WTC11 (cell line): ENCODE data around the gene UMODL1. TPM values are rescaled to one million over a fixed set of nuclear protein-coding genes. Genes with fewer than 3 reads are reported as not detected.

Experiments used
- ATAC-seq: fragments of 200-7000 bp; cut with Tn5 transposase; 2 replicates; pipeline ENCODE4 v1.10.0; 2021; ENCODE audit warnings: mild to moderate bottlenecking, moderate library complexity
- CTCF ChIA-PET: fragments of 300-600 bp; sonication (Branson Sonifier 250); formaldehyde crosslinking; loops from one replicate; lab custom pipeline; 2021; ENCODE audit warnings: antibody characterized with exemption; lab: Charles Lee
- POLR2A ChIA-PET: fragments of 350-600 bp; sonication (Branson Sonifier 250); formaldehyde crosslinking; loops from one replicate; lab custom pipeline; 2021; ENCODE audit warnings: antibody characterized with exemption; lab: Charles Lee
- DNase-seq: peaks from one replicate; pipeline ENCODE4 v3.0.0; 2021; ENCODE audit warnings: low spot score
- H3K27ac Mint-ChIP-seq: 2 replicates; pipeline ENCODE4 v1.8.0; 2021; ENCODE audit warnings: mixed read lengths
- H3K27me3 Mint-ChIP-seq: 2 replicates; pipeline ENCODE4 v1.8.0; 2021; ENCODE audit warnings: low read depth, mild to moderate bottlenecking, moderate library complexity, mixed read lengths
- H3K36me3 Mint-ChIP-seq: 2 replicates; pipeline ENCODE4 v1.8.0; 2021; ENCODE audit warnings: mixed read lengths
- H3K4me1 Mint-ChIP-seq: 2 replicates; pipeline ENCODE4 v1.8.0; 2022; ENCODE audit warnings: mixed read lengths
- H3K4me3 Mint-ChIP-seq: 2 replicates; pipeline ENCODE4 v1.8.0; 2021; ENCODE audit warnings: mild to moderate bottlenecking, moderate library complexity, mixed read lengths
- H3K9me3 Mint-ChIP-seq: 2 replicates; pipeline ENCODE4 v1.8.0; 2021; ENCODE audit warnings: mixed read lengths
- CREM ChIP-seq: sonication (generic); formaldehyde crosslinking; IDR thresholded peaks from 2 replicates; pipeline ENCODE4 v1.8.1; 2022; ENCODE audit warnings: mild to moderate bottlenecking, missing genetic modification reagents, moderate library complexity
- CTCF ChIP-seq: fragments of 200-600 bp; IDR thresholded peaks from 2 replicates; pipeline ENCODE4 v1.8.0; 2022; ENCODE audit warnings: antibody characterized with exemption
- E2F5 ChIP-seq: sonication (generic); formaldehyde crosslinking; IDR thresholded peaks from 2 replicates; pipeline ENCODE4 v1.8.1; 2022; ENCODE audit warnings: mild to moderate bottlenecking, moderate library complexity, missing genetic modification reagents
- ETV6 ChIP-seq: sonication (generic); formaldehyde crosslinking; IDR thresholded peaks from 2 replicates; pipeline ENCODE4 v1.8.1; 2022; ENCODE audit warnings: mild to moderate bottlenecking, missing genetic modification reagents
- IRF2 ChIP-seq: sonication (generic); formaldehyde crosslinking; IDR thresholded peaks from 2 replicates; pipeline ENCODE4 v1.8.0; 2022; ENCODE audit warnings: low read depth, missing genetic modification reagents, borderline replicate concordance
- KAT7 ChIP-seq: sonication (generic); formaldehyde crosslinking; IDR thresholded peaks from 2 replicates; pipeline ENCODE4 v1.8.1; 2023; ENCODE audit warnings: missing genetic modification reagents, mild to moderate bottlenecking, borderline replicate concordance
- NFATC4 ChIP-seq: fragments of 250-450 bp; sonication (Bioruptor Pico); IDR thresholded peaks from 2 replicates; pipeline ENCODE4 v1.9.0; 2021; ENCODE audit warnings: mild to moderate bottlenecking
- NR2C2 ChIP-seq: sonication (generic); formaldehyde crosslinking; IDR thresholded peaks from 2 replicates; pipeline ENCODE4 v1.8.0; 2022; ENCODE audit warnings: mild to moderate bottlenecking, missing genetic modification reagents
- SMAD4 ChIP-seq: sonication (generic); formaldehyde crosslinking; IDR thresholded peaks from 2 replicates; pipeline ENCODE4 v1.8.0; 2022; ENCODE audit warnings: mild to moderate bottlenecking, missing genetic modification reagents
- TCF7 ChIP-seq: sonication (generic); formaldehyde crosslinking; IDR thresholded peaks from 2 replicates; pipeline ENCODE4 v1.8.0; 2022; ENCODE audit warnings: mild to moderate bottlenecking, low read depth, missing genetic modification reagents, moderate library complexity
- TP53 ChIP-seq: sonication (generic); formaldehyde crosslinking; IDR thresholded peaks from 2 replicates; pipeline ENCODE4 v1.8.1; 2023; ENCODE audit warnings: mild to moderate bottlenecking, missing genetic modification reagents
- ZMAT4 ChIP-seq: fragments of 250-450 bp; sonication (Bioruptor Pico); IDR thresholded peaks from 2 replicates; pipeline ENCODE4 v1.9.0; 2021; ENCODE audit warnings: mild to moderate bottlenecking
- ZNF121 ChIP-seq: sonication (generic); formaldehyde crosslinking; IDR thresholded peaks from 2 replicates; pipeline ENCODE4 v1.8.0; 2023; ENCODE audit warnings: missing genetic modification reagents
- ZNF317 ChIP-seq: sonication (generic); formaldehyde crosslinking; IDR thresholded peaks from 2 replicates; pipeline ENCODE4 v1.8.1; 2023; ENCODE audit warnings: low read depth, mild to moderate bottlenecking, moderate library complexity, missing genetic modification reagents, borderline replicate concordance
- ZNF423 ChIP-seq: fragments of 250-450 bp; sonication (Bioruptor Pico); IDR thresholded peaks from 2 replicates; pipeline ENCODE4 v2.1.2; 2022; ENCODE audit warnings: mild to moderate bottlenecking, moderate library complexity
- ZNF671 ChIP-seq: fragments of 250-450 bp; sonication (Bioruptor Pico); IDR thresholded peaks from 2 replicates; pipeline ENCODE4 v1.8.0; 2021; ENCODE audit warnings: mild to moderate bottlenecking
- total RNA-seq: library from RNA; stranded (reverse); gene quantifications from 3 replicates; pipeline ENCODE4 v1.2.3, GENCODE V29; 2021
- TF ChIP-seq, protein P1 (sequence below): sonication (generic); formaldehyde crosslinking; IDR thresholded peaks from 2 replicates; pipeline ENCODE4 v1.8.1; 2023; ENCODE audit warnings: mild to moderate bottlenecking, missing genetic modification reagents
- TF ChIP-seq, protein P2 (sequence below): sonication (generic); formaldehyde crosslinking; IDR thresholded peaks from 2 replicates; pipeline ENCODE4 v1.8.0; 2022; ENCODE audit warnings: mild to moderate bottlenecking, missing genetic modification reagents
- TF ChIP-seq, protein P3 (sequence below): sonication (generic); formaldehyde crosslinking; IDR thresholded peaks from 2 replicates; pipeline ENCODE4 v1.8.0; 2023; ENCODE audit warnings: missing genetic modification reagents, mild to moderate bottlenecking, borderline replicate concordance
- TF ChIP-seq, protein P4 (sequence below): sonication (generic); formaldehyde crosslinking; IDR thresholded peaks from 2 replicates; pipeline ENCODE4 v1.8.1; 2023; ENCODE audit warnings: mild to moderate bottlenecking, missing genetic modification reagents, borderline replicate concordance

Gene UMODL1
- total RNA-seq, 1 experiment from 2014 or later: not detected

DNA sequence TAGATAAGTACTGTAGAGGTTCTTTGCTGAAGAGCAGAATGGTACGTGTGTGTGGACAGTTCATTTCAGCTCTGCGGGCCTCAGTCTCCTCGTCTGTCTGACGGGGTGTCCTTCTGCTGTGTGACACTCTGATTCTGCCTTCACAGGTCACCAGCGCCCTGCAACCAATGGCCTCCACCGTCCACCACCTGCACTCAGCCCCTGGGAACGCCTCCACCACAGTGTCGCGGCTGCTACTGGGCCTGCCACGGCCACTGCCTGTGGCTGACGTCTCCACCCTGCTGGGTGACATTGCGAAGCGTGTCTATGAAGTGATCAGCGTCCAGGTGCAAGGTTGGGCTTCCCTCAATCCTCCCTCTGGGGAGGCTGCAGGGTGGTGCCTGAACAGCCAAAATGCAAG lies 17.0 kb downstream of the UMODL1 start (continued):
- TF ChIP-seq CREM: no peak

- peaks cover 6% of the 10 kb centered on the region for H3K27me3 Mint-ChIP-seq
- ATAC-seq (no peak), DNase-seq (no peak)
- ChIA-PET POLR2A (no interaction called here), CTCF (no interaction called here)
- no peaks in the 10 kb centered on the region for H3K36me3 Mint-ChIP-seq
- H3K4me1 Mint-ChIP-seq: peaks cover 12% of the 10 kb centered on the region
- H3K4me3 Mint-ChIP-seq: no peak overlapping the region
- TF ChIP-seq TP53 (CRISPR knock-in tag) (no peak), ZMAT4 (CRISPR knock-in tag) (no peak), ETV6 (CRISPR knock-in tag) (no peak), SMAD4 (CRISPR knock-in tag) (no peak), ZNF671 (CRISPR knock-in tag) (no peak), TCF7 (CRISPR knock-in tag) (no peak), ZNF317 (no peak), CTCF (no peak)
- TF ChIP-seq, protein P1, sequence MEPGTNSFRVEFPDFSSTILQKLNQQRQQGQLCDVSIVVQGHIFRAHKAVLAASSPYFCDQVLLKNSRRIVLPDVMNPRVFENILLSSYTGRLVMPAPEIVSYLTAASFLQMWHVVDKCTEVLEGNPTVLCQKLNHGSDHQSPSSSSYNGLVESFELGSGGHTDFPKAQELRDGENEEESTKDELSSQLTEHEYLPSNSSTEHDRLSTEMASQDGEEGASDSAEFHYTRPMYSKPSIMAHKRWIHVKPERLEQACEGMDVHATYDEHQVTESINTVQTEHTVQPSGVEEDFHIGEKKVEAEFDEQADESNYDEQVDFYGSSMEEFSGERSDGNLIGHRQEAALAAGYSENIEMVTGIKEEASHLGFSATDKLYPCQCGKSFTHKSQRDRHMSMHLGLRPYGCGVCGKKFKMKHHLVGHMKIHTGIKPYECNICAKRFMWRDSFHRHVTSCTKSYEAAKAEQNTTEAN (CRISPR knock-in tag): no peak
- TF ChIP-seq, protein P2, sequence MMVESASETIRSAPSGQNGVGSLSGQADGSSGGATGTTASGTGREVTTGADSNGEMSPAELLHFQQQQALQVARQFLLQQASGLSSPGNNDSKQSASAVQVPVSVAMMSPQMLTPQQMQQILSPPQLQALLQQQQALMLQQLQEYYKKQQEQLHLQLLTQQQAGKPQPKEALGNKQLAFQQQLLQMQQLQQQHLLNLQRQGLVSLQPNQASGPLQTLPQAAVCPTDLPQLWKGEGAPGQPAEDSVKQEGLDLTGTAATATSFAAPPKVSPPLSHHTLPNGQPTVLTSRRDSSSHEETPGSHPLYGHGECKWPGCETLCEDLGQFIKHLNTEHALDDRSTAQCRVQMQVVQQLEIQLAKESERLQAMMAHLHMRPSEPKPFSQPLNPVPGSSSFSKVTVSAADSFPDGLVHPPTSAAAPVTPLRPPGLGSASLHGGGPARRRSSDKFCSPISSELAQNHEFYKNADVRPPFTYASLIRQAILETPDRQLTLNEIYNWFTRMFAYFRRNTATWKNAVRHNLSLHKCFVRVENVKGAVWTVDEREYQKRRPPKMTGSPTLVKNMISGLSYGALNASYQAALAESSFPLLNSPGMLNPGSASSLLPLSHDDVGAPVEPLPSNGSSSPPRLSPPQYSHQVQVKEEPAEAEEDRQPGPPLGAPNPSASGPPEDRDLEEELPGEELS (CRISPR knock-in tag): no peak
- H3K27ac Mint-ChIP-seq: no peak overlapping the region
- no peaks in the 10 kb centered on the region for H3K9me3 Mint-ChIP-seq
These were observed 17.5 kb downstream of the UMODL1 start for GRCh38 chr21:42088658-42089057.

GRCh38 chr21:42089093-42089631 lies 18.0 kb downstream of the UMODL1 start:
- H3K9me3 Mint-ChIP-seq: no peaks in the 10 kb centered on the region
- ChIA-PET CTCF (no interaction called here), POLR2A (no interaction called here)
- ATAC-seq: no peak
- peaks cover 12% of the 10 kb centered on the region for H3K4me1 Mint-ChIP-seq
- H3K4me3 Mint-ChIP-seq: no peak overlapping the region
- no peak overlapping the region for H3K27ac Mint-ChIP-seq
- peaks cover 3% of the 10 kb centered on the region; the same call in 1 of the 2 replicates for H3K36me3 Mint-ChIP-seq
- DNase-seq: no peak
- no peak for TF ChIP-seq NR2C2 (CRISPR knock-in tag)
- no peak for TF ChIP-seq KAT7 (CRISPR knock-in tag)
- TF ChIP-seq ZNF423 (CRISPR knock-in tag): no peak
- TF ChIP-seq, protein P3, sequence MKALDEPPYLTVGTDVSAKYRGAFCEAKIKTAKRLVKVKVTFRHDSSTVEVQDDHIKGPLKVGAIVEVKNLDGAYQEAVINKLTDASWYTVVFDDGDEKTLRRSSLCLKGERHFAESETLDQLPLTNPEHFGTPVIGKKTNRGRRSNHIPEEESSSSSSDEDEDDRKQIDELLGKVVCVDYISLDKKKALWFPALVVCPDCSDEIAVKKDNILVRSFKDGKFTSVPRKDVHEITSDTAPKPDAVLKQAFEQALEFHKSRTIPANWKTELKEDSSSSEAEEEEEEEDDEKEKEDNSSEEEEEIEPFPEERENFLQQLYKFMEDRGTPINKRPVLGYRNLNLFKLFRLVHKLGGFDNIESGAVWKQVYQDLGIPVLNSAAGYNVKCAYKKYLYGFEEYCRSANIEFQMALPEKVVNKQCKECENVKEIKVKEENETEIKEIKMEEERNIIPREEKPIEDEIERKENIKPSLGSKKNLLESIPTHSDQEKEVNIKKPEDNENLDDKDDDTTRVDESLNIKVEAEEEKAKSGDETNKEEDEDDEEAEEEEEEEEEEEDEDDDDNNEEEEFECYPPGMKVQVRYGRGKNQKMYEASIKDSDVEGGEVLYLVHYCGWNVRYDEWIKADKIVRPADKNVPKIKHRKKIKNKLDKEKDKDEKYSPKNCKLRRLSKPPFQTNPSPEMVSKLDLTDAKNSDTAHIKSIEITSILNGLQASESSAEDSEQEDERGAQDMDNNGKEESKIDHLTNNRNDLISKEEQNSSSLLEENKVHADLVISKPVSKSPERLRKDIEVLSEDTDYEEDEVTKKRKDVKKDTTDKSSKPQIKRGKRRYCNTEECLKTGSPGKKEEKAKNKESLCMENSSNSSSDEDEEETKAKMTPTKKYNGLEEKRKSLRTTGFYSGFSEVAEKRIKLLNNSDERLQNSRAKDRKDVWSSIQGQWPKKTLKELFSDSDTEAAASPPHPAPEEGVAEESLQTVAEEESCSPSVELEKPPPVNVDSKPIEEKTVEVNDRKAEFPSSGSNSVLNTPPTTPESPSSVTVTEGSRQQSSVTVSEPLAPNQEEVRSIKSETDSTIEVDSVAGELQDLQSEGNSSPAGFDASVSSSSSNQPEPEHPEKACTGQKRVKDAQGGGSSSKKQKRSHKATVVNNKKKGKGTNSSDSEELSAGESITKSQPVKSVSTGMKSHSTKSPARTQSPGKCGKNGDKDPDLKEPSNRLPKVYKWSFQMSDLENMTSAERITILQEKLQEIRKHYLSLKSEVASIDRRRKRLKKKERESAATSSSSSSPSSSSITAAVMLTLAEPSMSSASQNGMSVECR (CRISPR knock-in tag): no peak
- TF ChIP-seq NFATC4: no peak
- TF ChIP-seq, protein P4, sequence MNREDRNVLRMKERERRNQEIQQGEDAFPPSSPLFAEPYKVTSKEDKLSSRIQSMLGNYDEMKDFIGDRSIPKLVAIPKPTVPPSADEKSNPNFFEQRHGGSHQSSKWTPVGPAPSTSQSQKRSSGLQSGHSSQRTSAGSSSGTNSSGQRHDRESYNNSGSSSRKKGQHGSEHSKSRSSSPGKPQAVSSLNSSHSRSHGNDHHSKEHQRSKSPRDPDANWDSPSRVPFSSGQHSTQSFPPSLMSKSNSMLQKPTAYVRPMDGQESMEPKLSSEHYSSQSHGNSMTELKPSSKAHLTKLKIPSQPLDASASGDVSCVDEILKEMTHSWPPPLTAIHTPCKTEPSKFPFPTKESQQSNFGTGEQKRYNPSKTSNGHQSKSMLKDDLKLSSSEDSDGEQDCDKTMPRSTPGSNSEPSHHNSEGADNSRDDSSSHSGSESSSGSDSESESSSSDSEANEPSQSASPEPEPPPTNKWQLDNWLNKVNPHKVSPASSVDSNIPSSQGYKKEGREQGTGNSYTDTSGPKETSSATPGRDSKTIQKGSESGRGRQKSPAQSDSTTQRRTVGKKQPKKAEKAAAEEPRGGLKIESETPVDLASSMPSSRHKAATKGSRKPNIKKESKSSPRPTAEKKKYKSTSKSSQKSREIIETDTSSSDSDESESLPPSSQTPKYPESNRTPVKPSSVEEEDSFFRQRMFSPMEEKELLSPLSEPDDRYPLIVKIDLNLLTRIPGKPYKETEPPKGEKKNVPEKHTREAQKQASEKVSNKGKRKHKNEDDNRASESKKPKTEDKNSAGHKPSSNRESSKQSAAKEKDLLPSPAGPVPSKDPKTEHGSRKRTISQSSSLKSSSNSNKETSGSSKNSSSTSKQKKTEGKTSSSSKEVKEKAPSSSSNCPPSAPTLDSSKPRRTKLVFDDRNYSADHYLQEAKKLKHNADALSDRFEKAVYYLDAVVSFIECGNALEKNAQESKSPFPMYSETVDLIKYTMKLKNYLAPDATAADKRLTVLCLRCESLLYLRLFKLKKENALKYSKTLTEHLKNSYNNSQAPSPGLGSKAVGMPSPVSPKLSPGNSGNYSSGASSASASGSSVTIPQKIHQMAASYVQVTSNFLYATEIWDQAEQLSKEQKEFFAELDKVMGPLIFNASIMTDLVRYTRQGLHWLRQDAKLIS (CRISPR knock-in tag): no peak
- TF ChIP-seq ZNF121 (CRISPR knock-in tag): no peak
- TF ChIP-seq E2F5 (CRISPR knock-in tag): no peak
- no peak for TF ChIP-seq IRF2 (CRISPR knock-in tag)
- TF ChIP-seq, all 79 proteins: peak for 0
- peaks cover 6% of the 10 kb centered on the region for H3K27me3 Mint-ChIP-seq
